NCI-H1694 treated with DMSO at 0.1 percent for 48 hours (cell line): ENCODE results near the gene LRRC23.

Experiments
- DNase-seq: peaks from one replicate; lab custom pipeline; 2025; lab: John Stamatoyannopoulos, UW

LRRC23 gene

GRCh38 chr12:6928022-6928702 lies 23.5 kb downstream of the LRRC23 start:
- no peak for DNase-seq

- no peak for DNase-seq
These were observed 24.2 kb downstream of the LRRC23 start for GRCh38 chr12:6928703-6929407.

- no peak for DNase-seq
These were observed 25.1 kb downstream of the LRRC23 start for GRCh38 chr12:6929466-6930452.

- no peak for DNase-seq
These were observed 28.1 kb downstream of the LRRC23 start for GRCh38 chr12:6932766-6933165.

DNA sequence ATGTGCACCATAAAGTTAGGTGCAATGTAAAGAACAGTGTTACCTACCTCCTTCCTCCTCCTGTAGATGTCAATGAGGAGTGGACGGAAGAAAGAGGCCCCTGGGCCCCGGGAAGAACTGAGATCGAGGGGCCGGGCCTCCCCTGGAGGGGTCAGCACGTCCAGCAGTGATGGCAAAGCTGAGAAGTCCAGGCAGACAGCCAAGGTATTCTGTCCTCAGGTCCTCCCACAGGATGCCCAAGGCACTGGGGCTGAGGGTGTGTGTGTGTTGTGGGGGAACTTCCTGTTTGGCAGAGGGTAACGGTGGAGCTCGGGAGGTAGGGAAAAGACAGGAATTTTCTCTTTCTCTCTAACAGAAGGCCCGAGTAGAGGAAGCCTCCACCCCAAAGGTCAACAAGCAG lies 29.5 kb downstream of the LRRC23 start:
- no peak for DNase-seq

DNA sequence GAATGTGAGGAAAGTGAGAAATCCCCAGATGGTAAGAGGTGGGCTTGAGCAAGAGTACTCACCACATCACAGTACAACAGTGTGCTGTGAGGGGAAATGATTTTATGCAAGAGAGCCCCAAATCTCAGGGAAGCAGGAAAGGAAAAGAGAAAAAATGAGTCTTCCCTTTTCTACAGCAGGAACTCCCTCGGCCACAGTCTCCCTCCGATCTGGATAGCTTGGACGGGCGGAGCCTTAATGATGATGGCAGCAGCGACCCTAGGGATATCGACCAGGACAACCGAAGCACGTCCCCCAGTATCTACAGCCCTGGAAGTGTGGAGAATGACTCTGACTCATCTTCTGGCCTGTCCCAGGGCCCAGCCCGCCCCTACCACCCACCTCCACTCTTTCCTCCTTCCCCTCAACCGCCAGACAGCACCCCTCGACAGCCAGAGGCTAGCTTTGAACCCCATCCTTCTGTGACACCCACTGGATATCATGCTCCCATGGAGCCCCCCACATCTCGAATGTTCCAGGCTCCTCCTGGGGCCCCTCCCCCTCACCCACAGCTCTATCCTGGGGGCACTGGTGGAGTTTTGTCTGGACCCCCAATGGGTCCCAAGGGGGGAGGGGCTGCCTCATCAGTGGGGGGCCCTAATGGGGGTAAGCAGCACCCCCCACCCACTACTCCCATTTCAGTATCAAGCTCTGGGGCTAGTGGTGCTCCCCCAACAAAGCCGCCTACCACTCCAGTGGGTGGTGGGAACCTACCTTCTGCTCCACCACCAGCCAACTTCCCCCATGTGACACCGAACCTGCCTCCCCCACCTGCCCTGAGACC lies 31.0 kb downstream of the LRRC23 start:
- DNase-seq = no peak

DNA sequence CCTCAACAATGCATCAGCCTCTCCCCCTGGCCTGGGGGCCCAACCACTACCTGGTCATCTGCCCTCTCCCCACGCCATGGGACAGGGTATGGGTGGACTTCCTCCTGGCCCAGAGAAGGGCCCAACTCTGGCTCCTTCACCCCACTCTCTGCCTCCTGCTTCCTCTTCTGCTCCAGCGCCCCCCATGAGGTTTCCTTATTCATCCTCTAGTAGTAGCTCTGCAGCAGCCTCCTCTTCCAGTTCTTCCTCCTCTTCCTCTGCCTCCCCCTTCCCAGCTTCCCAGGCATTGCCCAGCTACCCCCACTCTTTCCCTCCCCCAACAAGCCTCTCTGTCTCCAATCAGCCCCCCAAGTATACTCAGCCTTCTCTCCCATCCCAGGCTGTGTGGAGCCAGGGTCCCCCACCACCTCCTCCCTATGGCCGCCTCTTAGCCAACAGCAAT lies 31.6 kb downstream of the LRRC23 start:
- no peak for DNase-seq

GRCh38 chr12:6936636-6937480 lies 32.2 kb downstream of the LRRC23 start:
- DNase-seq = peak; percentile 76

GRCh38 chr12:6937481-6938352 lies 33.1 kb downstream of the LRRC23 start:
- DNase-seq = peak; percentile 98

DNA sequence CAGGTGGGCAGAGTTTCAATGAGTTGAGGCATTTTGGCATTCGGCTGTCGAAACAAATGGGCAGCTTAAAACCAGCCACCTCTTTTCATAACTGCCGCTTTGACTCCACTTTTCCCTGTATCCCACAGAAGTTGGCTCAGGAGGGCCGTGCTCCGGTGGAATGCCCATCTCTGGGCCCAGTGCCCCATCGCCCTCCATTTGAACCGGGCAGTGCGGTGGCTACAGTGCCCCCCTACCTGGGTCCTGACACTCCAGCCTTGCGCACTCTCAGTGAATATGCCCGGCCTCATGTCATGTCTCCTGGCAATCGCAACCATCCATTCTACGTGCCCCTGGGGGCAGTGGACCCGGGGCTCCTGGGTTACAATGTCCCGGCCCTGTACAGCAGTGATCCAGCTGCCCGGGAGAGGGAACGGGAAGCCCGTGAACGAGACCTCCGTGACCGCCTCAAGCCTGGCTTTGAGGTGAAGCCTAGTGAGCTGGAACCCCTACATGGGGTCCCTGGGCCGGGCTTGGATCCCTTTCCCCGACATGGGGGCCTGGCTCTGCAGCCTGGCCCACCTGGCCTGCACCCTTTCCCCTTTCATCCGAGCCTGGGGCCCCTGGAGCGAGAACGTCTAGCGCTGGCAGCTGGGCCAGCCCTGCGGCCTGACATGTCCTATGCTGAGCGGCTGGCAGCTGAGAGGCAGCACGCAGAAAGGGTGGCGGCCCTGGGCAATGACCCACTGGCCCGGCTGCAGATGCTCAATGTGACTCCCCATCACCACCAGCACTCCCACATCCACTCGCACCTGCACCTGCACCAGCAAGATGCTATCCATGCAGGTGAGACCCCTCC lies 34.0 kb downstream of the LRRC23 start:
- no peak for DNase-seq

DNA sequence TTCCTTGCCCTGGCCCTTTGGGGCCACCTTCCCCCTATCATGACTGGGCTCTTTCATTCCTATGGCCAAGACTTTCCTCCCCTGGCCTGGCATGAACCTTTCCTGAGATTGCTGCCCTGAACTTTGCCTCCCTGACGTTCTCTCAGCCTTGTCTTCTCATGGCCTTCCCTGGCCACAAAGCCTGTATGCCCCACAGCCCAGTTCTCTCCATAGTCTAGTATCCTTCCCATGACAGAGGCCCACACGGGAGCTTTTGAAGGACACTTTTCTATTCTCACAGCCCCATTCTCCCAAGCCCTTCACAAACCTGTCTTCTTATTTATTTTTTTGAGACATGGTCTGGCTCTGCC lies 34.5 kb downstream of the LRRC23 start:
- DNase-seq = no peak

GRCh38 chr12:6941267-6941666 lies 36.6 kb downstream of the LRRC23 start:
- DNase-seq = no peak

GRCh38 chr12:6941782-6942181 lies 37.2 kb downstream of the LRRC23 start:
- DNase-seq = no peak

DNA sequence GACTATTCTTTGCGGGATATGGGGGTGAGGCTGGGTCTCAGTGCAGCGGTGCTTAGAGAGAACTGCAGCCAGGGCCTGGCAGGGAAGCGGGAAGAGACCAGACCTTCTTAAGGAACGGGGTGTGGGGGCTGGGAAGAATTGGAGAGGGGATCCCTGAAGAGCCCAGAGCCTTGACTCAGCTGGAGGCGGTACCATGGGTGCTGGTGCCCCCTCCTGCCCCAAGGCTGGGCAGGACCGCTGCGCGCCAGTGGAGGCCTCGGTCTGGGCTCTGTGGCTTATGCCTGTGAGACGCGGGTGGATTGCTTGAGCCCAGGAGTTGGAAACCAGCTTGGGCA lies 37.7 kb downstream of the LRRC23 start:
- DNase-seq = no peak

GRCh38 chr12:6943389-6943721 lies 38.7 kb downstream of the LRRC23 start:
- peak; percentile 99 for DNase-seq

- DNase-seq = peak; percentile 99
These were observed 39.2 kb downstream of the LRRC23 start, which contains the start of the genes C12orf57 and RNU7-1 for GRCh38 chr12:6943722-6944380. TSS of gene C12orf57 (plus strand) at chr12:6944022. CDS start at chr12:6944122, 100 bp downstream. TSS of gene RNU7-1 (plus strand) at chr12:6943816.

DNA sequence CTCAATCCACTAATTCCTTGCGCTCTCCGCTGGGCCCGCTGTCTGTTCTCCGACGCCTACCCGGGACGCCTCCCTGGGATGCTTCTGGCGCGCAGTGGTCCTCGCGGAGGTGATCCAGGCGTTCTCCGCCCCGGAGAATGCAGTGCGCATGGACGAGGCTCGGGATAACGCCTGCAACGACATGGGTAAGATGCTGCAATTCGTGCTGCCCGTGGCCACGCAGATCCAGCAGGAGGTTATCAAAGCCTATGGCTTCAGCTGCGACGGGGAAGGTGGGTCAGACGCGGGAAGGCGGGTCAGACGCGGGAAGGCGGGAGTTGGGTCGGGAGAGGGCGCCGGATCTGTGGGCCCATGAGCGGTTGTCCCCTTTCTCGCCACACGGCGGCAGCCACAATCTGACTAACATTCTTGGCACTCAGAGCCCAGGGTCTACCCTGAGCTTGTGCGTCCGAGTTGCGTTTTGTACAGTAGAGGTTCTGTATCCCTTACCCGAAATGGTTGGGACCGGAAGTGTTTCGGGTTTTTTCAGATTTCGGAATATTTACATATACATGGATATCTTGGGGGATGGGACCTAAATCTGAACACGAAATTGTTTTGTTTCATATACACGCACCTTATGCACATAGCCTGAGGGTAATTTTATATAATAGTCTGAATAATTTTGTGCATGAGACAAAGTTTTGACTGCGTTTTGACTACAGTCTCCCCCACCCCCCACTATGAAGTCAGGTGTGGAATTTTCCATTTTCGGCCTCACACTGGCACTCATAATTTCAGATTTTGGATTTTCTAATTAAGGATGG lies 40.0 kb downstream of the LRRC23 start:
- DNase-seq = peak; percentile 97
